Astrocyte of the hippocampus (primary cell): Measurements from ENCODE around the gene RAB3B.

Experiments used
- DNase-seq: peaks from one replicate; pipeline ENCODE4 v3.0.0; 2011; ENCODE audit warnings: low read depth, low spot score

RAB3B gene

DNA sequence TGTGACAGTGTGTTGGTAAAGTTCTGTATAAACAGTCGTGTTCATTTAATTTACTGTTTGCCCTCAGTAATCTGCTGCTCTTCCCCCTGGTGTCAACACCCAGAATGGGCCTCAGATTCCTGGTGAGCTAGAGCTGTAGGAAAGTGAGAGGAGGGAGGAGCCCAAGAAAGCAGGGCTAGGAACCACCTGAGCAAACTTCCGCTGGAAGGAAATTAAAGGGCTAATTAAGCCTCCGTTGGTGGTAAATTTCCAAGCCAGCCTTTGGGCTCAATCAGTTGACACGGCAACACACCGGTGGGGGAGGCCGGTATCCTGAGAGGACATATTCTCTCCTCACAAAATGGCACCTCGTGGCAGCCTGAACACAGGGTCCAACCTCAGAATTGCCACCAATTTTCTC is 32.9 kb downstream of the RAB3B start:
- DNase-seq, result no peak

DNA sequence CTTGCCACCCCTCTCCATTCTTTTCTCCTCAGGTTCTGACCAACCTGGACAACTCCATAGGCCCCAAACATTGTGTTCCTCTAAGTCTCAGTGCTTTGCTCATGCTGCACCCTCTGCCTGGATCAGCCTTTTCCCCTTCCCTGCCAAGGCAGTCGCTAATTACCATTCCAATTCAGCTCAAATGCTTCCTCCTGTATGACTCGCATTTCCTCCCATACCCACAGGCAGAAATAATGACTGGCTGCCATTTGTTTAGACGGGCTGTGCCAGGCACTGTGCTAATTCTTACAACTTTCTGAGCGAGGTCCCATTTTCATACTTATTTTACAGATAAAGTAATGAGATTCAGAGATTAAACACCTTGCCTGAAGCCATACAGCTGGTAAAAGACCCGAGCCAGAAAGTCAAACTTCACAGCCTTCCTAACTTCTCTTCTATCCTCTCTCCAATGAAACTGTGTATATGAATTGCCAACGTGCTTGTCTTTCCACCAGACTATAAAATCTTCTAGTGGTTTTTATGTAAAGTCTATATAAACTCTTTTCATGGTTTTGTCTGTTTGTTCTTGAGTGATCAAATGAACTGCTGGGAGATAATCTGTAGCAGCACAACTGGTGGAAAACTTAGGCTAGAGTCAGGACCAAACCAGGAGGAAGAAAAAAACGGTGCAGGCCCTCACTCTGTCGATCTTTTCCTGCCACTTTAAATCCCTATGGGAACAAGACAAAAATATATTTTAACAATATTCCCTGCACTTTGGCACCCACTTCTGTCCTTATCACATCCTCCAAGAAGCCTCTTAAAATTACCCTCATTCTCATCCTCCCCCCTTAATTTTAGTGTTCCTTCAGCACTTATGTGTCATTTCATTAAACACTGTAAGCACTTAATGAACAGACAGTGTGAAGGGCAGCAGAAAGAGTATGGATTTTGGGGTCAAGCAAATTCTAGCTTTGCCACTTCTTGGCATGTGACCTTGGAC is 33.7 kb downstream of the RAB3B start:
- DNase-seq, result peak; percentile 34

GRCh38 chr1:51955797-51956527 is 34.5 kb downstream of the RAB3B start:
- no peak for DNase-seq

DNA sequence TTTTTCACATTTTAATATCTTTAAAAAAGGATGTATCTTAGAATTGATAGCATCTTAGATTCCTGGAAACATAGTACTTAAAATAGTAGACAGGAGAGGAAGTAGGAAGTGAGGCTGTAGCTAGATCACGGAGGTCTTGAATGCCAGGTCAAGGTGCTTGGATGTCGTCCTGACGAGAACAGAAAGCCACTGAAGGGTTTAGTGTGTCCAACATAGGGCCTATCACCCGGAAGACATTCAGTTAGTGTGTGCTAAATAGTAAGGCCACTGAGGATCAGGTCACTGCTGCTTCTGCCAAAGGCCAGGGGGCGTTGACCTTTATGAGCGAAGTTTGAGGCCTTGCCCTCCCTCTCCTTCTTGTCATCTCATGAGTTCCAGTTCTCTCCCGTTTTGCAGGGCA is 35.7 kb downstream of the RAB3B start:
- DNase-seq, result no peak

DNA sequence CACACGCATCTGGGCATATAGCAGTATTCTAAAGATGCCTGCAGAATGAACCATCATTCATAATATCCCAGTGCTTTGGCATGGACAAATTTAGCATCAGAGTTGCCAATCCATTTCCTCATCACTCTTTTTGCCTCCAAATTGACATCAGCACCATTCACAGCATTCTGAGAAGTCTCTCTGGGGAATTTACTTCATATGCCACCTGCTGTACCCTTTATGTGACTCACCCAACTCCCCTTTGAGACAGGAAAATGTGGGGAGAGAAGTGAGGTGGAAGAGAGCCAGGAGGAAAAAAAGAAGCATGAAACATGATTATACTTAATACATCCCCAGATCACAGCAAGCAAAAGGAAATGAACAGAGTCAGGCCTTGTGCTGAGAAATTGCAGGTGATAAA is 37.4 kb downstream of the RAB3B start:
- DNase-seq, result no peak

DNA sequence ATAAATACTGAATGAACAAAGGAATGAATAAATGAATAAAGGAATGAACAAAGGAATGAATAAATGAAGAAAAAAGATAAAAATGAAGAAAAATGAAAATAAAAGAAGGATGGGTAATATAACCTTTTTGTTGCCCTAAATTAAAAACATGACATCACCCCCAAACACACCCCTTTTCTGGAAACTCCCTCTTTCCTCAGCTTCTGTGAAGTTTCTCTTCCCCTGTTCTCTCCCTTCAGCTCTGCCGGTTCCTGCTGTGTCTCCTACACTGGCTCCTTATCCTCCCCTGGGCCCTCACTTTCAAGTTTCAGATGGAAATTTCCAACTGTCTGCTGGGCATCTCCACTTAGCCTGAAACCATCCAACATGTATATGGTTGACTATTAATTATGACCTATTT is 37.9 kb downstream of the RAB3B start:
- no peak for DNase-seq

DNA sequence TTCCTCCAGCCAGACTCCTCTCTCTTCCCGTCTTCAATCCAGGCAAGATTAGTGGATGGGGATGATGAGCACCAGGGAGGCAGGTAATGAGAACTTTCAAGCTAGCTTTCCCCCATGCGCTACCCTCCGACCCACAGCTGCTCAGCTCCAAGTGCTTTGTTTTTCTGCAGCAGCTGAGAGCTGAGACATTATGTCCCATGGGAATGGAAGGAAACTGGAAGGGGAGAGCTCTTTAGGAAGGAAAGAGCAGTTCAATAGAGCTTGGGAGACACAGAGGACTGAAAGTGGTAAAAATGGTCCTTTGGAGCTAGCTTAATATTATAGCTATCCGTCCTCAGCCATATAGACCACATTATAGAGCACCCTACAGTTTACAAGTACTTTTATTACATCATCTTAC is 39.8 kb downstream of the RAB3B start:
- no peak for DNase-seq

DNA sequence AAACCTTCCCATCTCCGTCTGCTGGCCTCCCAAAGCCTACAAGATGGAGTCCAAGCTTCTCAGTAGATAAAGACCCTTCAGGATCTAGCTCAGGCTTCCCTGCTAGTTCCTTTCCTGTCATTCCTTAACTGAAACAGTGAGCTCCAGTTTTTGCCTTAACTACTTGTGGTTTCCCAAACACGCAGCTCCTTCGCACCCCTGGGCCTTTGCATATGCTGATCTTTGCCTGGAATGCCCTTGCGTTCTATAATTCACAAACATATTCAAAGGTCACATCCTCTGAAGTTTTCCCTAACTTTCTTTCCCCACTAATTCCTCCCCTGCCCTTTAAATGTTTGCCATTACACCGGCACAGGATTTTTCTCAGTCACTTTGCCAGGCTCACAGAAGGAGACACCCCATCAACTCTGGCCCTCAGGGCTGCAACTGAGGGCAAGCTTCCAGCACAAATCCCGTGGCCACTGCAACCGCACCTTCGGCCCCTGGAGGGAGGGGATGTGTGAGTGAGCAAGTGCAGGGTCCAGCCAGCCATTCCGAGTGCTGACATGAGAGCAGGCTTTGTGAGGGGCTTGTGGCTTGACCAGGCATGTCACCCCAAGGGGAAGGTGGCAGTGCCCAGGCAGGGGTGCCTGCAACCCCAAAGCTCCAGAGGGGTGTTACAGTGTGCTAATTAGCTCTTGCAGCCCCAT is 41.3 kb downstream of the RAB3B start:
- no peak for DNase-seq

DNA sequence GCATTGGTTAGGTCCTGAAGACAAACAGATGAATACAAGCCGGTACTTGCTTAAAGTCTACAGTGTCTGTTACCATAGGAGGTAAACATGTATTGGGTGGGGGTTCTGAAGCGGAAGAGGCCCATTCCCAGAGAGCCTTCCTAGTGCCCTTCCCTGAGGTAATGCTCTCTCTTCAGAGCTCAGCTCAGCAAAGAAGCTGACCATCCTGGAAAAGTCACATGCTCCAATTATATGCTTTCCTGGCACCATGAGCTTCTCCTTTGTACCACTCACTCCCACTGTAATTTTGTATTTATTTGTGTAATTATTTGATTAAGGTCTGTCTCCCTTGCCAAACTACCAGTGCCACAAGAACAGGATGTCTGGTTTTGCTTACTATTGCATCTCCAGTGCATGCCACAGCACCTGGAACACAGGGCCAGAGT is 42.0 kb downstream of the RAB3B start:
- DNase-seq, result no peak

DNA sequence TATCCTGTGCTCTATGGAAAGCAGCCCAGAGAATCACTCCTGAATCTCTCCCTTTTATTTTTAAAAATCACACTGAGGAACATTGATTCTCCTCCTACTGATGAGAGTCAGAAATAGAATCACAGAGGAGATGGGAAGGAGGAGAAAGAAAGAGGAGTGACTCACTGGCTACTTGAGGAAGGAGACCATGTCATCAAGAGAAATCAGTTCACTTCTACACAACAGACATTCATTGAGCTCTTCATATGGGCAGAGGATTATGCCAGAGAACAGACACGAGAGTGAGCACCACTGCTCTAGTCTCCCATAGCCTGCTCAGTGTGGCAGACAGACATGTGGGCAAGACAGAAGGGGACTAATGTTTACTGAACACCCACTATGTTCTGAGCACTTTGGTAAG is 44.2 kb downstream of the RAB3B start:
- DNase-seq, result no peak

GRCh38 chr1:51945591-51945990 is 44.9 kb downstream of the RAB3B start:
- DNase-seq, result peak; percentile 37

DNA sequence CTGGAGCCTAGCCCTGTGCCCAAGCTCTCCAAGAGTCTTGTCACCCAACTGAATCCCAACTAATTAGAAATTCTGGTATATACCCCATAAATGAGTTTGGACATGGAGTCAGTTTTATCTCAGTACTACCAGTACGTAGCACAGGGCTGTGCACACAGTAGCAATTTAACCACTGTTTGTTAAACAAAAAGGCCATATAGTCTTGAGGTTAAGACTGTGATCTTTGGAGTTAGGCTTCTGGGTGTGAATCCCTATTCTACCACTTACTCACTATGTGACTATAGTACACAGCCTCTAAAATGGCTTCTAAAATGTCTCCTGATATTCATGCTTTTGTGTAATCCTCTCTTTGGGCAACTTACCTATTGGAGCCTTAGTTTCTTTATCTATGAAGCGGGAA is 48.2 kb downstream of the RAB3B start:
- DNase-seq, result no peak

DNA sequence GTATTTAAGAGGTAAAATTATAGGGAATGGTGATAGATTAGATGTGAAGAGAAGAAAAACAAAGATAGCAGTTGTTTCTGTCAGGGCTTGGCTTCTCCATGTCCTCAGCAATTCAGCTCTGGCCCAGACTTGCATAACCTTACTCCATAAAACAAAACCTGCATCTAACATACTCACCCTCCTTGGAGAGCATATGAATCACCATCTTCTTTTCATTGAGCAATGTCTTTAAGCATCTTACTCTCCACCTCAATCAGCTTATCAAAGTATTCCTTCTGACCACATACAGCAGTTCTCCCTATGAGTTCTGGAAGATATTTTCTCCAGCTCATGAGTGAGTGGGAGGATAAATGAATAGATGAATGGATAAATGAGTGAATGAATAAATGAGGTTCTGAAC is 49.0 kb downstream of the RAB3B start:
- DNase-seq, result no peak

DNA sequence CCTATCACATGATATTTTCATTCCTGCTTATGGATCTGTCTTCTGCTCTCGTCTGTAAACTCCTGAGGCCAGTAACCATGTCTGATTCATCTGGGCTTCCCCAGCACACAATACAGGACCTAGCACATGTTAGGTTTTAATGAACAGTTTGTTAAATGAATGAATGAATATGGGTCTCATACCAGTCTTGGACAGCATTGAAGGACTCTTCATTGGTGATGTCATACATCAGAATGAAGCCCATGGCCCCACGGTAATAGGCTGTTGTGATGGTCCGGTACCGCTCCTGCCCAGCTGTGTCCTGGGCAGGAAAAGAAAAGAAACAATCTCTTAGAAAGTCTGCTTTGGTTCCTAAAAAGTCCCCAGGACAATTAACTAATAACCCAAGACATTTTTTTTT is 53.4 kb downstream of the RAB3B start:
- no peak for DNase-seq

GRCh38 chr1:51936531-51936930 is 54.0 kb downstream of the RAB3B start:
- no peak for DNase-seq

- no peak for DNase-seq
Observed at GRCh38 chr1:51933344-51933743, 57.2 kb downstream of the RAB3B start.

- no peak for DNase-seq
Observed at GRCh38 chr1:51930329-51930728, 60.2 kb downstream of the RAB3B start.

DNA sequence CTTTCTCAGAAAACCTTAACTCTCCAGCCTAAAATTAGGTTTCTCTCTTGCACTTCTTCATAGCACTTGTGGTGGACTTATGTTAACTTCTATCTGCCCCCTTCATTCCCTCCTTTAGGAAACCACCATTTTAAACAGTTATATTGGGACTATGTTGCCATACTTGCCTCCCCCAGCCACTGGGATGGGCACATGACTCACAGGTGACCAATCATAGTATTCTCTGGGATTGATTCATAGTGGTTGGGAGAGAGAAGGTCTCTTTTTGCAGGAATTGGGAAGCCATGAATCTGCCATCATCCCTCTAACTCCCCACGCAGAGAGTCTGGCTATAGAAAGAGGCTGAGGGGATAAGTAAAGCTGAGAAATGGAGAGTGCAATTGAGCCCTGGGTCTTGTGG is 61.6 kb downstream of the RAB3B start:
- DNase-seq, result no peak

DNA sequence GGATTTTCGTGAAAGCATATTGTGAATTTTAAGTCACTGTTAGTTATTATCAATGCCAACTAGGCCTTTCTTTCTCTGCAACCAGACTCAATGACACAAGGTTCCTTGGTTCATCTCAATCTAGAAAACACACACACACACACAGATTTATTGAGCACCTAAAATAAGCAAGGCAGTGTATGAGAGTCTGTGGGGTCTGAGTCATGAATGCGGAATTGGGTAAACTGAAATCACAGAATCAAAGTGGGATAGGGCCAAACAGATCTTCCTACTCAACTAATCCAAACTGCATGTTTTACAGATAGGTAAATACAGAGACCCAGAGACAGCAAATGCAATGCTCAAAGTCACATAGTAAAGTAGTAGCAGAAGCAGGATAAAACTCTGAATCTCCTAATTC is 63.5 kb downstream of the RAB3B start:
- no peak for DNase-seq

DNA sequence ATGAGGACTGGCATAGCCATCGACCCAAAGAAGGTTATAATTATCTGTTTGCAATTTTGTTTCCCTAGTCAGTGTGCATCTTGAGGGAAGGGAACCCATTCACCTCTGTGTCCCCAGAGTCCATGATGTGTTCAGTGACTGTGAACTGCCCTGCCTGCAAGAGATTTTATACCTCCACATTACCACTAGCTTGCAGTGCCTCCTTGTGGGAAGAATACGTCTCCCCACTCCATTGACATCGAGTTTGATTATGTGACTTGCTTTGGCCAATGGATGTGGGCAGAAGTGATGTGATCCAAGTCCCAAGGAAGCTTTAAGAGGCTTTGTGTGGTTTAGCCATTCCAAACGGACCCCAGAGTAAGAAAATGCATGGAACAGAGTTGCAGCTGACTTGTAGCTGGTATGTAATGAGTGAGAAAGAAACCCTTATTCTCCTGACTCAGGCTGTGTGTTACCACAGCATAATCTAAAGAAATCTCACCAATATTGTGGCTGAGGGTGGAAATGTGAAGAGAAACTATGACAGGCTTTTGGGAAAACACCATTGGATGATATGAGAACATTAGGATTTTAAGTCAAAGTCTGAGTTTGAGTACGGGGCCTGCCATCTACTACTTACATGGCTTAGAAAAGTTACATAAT is 64.2 kb downstream of the RAB3B start:
- DNase-seq, result peak; percentile 46

DNA sequence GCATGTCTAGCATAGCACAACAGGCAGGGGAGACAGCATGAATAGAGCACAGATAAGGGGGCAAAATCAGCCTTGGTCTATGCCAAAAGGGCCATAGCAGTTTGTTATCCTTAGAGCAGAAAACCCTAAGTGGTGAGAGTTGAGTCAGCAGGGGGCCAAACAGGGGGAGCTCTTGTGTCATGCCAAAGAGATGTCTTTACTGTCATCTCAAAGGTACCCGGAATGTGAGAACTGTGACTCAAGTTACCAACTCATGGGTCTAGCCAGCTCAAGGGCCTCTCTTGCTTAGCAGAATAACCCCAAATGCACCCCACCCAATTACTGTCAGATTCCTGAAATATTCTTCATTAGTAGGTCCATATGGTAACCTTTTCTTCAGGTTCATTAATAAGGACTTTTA is 66.0 kb downstream of the RAB3B start:
- peak; percentile 41 for DNase-seq

DNA sequence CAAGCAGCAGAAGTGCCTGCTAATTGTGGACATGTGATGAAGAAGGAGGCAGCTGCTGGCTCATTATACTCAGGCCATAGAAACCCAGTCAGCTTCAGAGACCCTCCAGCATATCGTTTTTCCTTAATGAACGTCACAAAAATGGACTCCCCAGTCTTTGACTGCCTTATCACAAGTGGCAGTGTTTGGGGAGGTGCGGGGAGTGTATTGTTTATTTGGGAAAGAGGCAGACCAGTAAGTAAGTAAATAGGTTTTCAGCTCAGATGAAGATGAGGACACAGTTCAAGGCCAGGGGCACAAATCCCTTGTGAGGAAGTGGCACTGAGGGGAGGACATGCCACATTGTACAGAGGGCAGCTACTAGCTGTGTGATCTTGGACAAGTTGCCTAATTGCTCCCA is 68.5 kb downstream of the RAB3B start:
- DNase-seq, result no peak
